ENCODE data around the gene LPIN2. TPM values are rescaled to one million over a fixed set of nuclear protein-coding genes. Genes with fewer than 3 reads are reported as not detected.

The LPIN2 gene
- total and polyA plus RNA-seq, 2 of the 13 experiments (the other 11 are each of a cell fraction or from before 2014, with no cell fraction given) = 46.0 to 119 TPM

DNA sequence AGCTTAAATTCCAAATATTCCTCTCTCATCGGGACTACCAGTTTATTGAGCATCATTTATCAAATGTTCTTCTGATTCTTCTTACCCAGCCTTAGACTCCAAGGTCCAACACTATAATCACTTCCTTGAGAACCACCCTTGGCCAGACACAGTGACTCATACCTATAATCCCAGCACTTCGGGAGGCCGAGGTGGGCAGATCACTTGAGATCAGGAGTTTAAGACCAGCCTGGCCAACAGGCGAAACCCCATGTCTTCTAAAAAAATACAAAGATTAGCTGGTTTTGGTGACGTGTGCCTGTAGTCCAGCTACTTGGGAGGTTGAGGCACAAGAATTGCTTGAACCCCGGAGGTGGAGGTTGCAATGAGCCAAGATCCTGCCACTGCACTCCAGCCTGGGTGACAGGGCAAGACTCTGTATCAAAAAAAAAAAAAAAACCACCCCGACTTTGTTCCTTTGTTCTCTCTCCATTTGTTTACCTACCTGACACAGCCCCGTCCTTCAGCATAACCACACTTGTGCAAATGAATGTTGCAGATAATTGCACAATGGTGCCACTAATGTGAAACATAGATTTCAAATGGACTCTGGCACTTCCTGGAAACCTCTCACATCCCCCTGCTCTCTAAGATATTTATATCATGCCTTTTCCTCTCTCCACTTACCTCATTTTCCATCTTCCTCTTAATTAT, 38.9 kb upstream of the LPIN2 start (continued):
- TF ChIP-seq, protein P1, sequence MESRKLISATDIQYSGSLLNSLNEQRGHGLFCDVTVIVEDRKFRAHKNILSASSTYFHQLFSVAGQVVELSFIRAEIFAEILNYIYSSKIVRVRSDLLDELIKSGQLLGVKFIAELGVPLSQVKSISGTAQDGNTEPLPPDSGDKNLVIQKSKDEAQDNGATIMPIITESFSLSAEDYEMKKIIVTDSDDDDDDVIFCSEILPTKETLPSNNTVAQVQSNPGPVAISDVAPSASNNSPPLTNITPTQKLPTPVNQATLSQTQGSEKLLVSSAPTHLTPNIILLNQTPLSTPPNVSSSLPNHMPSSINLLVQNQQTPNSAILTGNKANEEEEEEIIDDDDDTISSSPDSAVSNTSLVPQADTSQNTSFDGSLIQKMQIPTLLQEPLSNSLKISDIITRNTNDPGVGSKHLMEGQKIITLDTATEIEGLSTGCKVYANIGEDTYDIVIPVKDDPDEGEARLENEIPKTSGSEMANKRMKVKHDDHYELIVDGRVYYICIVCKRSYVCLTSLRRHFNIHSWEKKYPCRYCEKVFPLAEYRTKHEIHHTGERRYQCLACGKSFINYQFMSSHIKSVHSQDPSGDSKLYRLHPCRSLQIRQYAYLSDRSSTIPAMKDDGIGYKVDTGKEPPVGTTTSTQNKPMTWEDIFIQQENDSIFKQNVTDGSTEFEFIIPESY (CRISPR knock-in tag; IDR thresholded peaks at IDR 0.05) = peak; percentile 54; the same call in 1 of the 2 replicates
- peak; percentile 74; the same call in 1 of the 2 replicates for TF ChIP-seq BRD4 (CRISPR knock-in tag; IDR thresholded peaks at IDR 0.05)
- peak; percentile 50 for TF ChIP-seq GABPB1 (CRISPR knock-in tag; IDR thresholded peaks at IDR 0.05)
- peak; percentile 74 for TF ChIP-seq TEAD3 (CRISPR knock-in tag; optimal IDR thresholded peaks at IDR 0.05; ENCODE audit: borderline replicate concordance)
- TF ChIP-seq, protein P2, sequence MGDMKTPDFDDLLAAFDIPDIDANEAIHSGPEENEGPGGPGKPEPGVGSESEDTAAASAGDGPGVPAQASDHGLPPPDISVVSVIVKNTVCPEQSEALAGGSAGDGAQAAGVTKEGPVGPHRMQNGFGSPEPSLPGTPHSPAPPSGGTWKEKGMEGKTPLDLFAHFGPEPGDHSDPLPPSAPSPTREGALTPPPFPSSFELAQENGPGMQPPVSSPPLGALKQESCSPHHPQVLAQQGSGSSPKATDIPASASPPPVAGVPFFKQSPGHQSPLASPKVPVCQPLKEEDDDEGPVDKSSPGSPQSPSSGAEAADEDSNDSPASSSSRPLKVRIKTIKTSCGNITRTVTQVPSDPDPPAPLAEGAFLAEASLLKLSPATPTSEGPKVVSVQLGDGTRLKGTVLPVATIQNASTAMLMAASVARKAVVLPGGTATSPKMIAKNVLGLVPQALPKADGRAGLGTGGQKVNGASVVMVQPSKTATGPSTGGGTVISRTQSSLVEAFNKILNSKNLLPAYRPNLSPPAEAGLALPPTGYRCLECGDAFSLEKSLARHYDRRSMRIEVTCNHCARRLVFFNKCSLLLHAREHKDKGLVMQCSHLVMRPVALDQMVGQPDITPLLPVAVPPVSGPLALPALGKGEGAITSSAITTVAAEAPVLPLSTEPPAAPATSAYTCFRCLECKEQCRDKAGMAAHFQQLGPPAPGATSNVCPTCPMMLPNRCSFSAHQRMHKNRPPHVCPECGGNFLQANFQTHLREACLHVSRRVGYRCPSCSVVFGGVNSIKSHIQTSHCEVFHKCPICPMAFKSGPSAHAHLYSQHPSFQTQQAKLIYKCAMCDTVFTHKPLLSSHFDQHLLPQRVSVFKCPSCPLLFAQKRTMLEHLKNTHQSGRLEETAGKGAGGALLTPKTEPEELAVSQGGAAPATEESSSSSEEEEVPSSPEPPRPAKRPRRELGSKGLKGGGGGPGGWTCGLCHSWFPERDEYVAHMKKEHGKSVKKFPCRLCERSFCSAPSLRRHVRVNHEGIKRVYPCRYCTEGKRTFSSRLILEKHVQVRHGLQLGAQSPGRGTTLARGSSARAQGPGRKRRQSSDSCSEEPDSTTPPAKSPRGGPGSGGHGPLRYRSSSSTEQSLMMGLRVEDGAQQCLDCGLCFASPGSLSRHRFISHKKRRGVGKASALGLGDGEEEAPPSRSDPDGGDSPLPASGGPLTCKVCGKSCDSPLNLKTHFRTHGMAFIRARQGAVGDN (CRISPR knock-in tag; IDR thresholded peaks at IDR 0.05) = peak; percentile 14; the same call in 1 of the 2 replicates
- TF ChIP-seq, protein P3, sequence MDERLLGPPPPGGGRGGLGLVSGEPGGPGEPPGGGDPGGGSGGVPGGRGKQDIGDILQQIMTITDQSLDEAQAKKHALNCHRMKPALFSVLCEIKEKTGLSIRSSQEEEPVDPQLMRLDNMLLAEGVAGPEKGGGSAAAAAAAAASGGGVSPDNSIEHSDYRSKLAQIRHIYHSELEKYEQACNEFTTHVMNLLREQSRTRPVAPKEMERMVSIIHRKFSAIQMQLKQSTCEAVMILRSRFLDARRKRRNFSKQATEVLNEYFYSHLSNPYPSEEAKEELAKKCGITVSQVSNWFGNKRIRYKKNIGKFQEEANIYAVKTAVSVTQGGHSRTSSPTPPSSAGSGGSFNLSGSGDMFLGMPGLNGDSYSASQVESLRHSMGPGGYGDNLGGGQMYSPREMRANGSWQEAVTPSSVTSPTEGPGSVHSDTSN (CRISPR knock-in tag; IDR thresholded peaks at IDR 0.05) = peak; percentile 31; the same call in 1 of the 2 replicates
- TF ChIP-seq SNAPC2 (CRISPR knock-in tag; IDR thresholded peaks at IDR 0.05) = peak; percentile 94
- TF ChIP-seq ARNT2 (CRISPR knock-in tag; IDR thresholded peaks at IDR 0.05; ENCODE audit: low read depth) = peak; percentile 69
- 0 out of 2 replicates have a peak, but pooled peaks have one; percentile 48 for TF ChIP-seq ZNF543 (CRISPR knock-in tag; IDR thresholded peaks at IDR 0.05)
- peak; percentile 98 for TF ChIP-seq TARDBP (CRISPR knock-in tag; IDR thresholded peaks at IDR 0.05)
- TF ChIP-seq SKI (IDR thresholded peaks at IDR 0.05; ENCODE audit: partially characterized antibody) = peak; percentile 79
- TF ChIP-seq MIER3 (CRISPR knock-in tag; IDR thresholded peaks at IDR 0.05; ENCODE audit: borderline replicate concordance) = peak; percentile 94
- TF ChIP-seq ARNTL (CRISPR knock-in tag; IDR thresholded peaks at IDR 0.05) = peak; percentile 79
- TF ChIP-seq, protein P4, sequence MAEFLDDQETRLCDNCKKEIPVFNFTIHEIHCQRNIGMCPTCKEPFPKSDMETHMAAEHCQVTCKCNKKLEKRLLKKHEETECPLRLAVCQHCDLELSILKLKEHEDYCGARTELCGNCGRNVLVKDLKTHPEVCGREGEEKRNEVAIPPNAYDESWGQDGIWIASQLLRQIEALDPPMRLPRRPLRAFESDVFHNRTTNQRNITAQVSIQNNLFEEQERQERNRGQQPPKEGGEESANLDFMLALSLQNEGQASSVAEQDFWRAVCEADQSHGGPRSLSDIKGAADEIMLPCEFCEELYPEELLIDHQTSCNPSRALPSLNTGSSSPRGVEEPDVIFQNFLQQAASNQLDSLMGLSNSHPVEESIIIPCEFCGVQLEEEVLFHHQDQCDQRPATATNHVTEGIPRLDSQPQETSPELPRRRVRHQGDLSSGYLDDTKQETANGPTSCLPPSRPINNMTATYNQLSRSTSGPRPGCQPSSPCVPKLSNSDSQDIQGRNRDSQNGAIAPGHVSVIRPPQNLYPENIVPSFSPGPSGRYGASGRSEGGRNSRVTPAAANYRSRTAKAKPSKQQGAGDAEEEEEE (CRISPR knock-in tag; IDR thresholded peaks at IDR 0.05; ENCODE audit: borderline replicate concordance) = no peak
- TF ChIP-seq ZNF746 (CRISPR knock-in tag; IDR thresholded peaks at IDR 0.05) = peak; percentile 59; the same call in 1 of the 2 replicates
- TF ChIP-seq ZC3H13 (CRISPR knock-in tag; IDR thresholded peaks at IDR 0.05) = 0 out of 2 replicates have a peak, but pooled peaks have one; percentile 41
- no peak for TF ChIP-seq TP53 (CRISPR knock-in tag; conservative IDR thresholded peaks at IDR 0.05)
- TF ChIP-seq KAT8 (CRISPR knock-in tag; IDR thresholded peaks at IDR 0.05) = peak; percentile 73
- 0 out of 2 replicates have a peak, but pooled peaks have one; percentile 50 for TF ChIP-seq RFXAP (CRISPR knock-in tag; IDR thresholded peaks at IDR 0.05; ENCODE audit: borderline replicate concordance)
- TF ChIP-seq ZFP62 (CRISPR knock-in tag; IDR thresholded peaks at IDR 0.05) = no peak
- no peak for TF ChIP-seq SP1 (IDR thresholded peaks at IDR 0.05)
- peak; percentile 51; the same call in 1 of the 2 replicates for TF ChIP-seq SP1 (CRISPR knock-in tag; IDR thresholded peaks at IDR 0.05)

Measured in HepG2 (cell line).